LNCaP clone FGC (cell line): Measurements from ENCODE around the gene DEPDC1B.

Experiments
- DNase-seq: peaks from one replicate; pipeline ENCODE4 v3.0.0-alpha.2; 2011; ENCODE audit warnings: low read depth
- H3K4me3 ChIP-seq: 2 replicates; pipeline ENCODE4 v1.5.1; 2011; ENCODE audit warnings: mild to moderate bottlenecking, low read depth, low read length, control low read depth
- TF ChIP-seq, protein P1 (sequence below): IDR thresholded peaks from 2 replicates; pipeline ENCODE4 v1.5.1; 2012; ENCODE audit warnings: mild to moderate bottlenecking; ENCODE audit not compliant: control insufficient read depth, insufficient read depth; ENCODE audit errors: extremely low read depth

Gene DEPDC1B

DNA sequence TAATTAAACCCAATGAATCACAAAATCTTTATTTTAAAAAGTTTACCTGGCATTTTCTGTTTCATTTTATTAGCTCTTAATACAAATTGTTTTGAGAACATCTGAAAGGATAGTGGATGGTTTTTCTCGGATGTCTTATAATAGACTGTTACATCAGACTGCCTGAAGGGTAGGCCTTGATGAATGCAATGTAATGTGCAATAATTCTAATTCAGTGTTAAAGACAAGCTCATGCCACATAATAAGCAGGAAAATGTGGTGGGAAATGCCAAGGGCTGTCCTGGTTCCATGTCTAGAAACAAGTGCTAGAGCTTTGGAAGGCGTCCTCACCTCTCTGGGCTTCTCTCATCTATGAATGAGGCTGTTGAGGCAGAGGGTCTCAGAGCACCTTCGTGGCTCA lies 148.1 kb downstream of the DEPDC1B start:
- TF ChIP-seq, protein P1, sequence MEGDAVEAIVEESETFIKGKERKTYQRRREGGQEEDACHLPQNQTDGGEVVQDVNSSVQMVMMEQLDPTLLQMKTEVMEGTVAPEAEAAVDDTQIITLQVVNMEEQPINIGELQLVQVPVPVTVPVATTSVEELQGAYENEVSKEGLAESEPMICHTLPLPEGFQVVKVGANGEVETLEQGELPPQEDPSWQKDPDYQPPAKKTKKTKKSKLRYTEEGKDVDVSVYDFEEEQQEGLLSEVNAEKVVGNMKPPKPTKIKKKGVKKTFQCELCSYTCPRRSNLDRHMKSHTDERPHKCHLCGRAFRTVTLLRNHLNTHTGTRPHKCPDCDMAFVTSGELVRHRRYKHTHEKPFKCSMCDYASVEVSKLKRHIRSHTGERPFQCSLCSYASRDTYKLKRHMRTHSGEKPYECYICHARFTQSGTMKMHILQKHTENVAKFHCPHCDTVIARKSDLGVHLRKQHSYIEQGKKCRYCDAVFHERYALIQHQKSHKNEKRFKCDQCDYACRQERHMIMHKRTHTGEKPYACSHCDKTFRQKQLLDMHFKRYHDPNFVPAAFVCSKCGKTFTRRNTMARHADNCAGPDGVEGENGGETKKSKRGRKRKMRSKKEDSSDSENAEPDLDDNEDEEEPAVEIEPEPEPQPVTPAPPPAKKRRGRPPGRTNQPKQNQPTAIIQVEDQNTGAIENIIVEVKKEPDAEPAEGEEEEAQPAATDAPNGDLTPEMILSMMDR: no peak
- no peak for DNase-seq
- H3K4me3 ChIP-seq: no peak overlapping the region

DNA sequence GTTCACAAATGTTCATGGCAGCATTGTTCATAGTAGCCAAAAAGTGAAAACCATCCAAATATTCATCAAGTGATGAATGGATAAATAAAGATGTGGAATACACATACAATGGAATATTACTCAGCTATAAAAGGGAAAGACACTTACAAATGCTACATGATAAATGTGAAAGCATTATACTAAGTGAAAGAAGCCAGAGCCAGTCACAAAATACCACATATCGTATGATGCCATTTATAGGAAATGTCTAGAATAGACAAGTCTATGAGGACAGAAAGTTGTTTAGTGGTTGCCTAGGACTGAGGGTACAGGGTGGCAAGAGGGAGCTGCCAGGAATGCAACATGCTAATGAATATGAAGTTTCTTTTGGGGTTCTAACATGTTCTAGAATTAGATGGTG lies 148.7 kb downstream of the DEPDC1B start:
- TF ChIP-seq, protein P1: no peak
- no peak overlapping the region for H3K4me3 ChIP-seq
- no peak for DNase-seq

DNA sequence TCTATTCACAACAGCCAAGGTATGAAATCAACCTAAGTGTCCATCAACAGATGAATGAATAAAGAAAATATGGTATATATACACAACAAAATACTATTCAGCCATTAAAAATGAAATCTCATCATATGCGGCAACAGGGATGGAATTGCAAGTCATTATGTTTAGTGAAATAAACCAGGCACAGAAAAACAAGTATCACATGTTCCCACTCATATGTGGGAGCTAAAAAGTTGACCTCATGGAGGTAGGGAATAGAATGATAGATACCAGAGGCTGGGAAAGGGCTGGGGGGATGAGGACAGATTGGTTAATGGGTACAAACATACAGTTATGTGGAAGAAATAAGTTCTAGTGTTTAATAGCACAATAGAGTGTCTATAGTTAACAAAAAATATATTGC lies 149.7 kb downstream of the DEPDC1B start:
- H3K4me3 ChIP-seq: no peak overlapping the region
- TF ChIP-seq, protein P1: no peak
- DNase-seq: no peak

DNA sequence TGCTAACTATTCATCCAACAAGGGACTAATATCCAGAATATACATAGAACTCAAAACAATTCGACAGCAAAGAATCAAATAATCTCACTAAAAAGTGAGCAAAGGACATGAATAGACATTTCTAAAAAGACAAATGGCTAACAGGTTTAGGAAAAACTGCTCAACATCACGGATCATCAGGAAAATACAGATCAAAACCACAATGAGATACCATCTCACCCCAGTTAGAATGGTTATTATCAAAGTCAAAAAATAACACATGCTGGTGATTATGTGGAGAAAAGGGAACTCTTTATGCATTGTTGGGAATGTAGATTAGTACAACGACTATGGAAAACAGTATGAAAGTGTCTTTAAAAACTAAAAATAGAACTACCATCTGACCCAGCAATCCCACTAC lies 150.1 kb downstream of the DEPDC1B start:
- no peak overlapping the region for H3K4me3 ChIP-seq
- DNase-seq: no peak
- TF ChIP-seq, protein P1: no peak
